ENCODE data around the gene PDK2. TPM values are rescaled to one million over a fixed set of nuclear protein-coding genes. Genes with fewer than 3 reads are reported as not detected.

The PDK2 gene
- total and polyA plus RNA-seq, 3 experiments from 2014 or later = 19.5 to 41.2 (median 22.4) TPM

DNA sequence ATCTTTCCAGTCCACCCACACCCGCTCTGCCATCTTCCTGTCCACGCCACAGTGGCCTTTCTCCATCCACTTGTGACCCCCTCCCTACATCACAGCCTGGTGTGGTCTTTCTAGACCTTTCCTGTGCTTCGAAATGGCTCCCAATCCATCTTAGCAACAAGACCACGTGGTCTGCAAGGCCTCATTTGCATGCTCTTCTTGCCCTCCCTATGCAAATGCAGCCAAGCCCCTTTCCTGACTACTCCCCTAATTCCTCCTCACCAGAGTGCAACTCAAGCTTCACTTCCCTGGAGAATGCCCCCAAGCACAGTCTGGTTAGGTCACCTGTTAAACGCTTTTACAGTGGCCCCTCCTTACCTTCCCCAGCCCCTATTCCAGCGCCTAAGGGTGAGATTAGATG is 49.2 kb downstream of the PDK2 start:
- peak overlapping the region in 6 of 7 donors; percentile 2 to 86 (median 59) for H3K4me3 Mint-ChIP-seq

DNA sequence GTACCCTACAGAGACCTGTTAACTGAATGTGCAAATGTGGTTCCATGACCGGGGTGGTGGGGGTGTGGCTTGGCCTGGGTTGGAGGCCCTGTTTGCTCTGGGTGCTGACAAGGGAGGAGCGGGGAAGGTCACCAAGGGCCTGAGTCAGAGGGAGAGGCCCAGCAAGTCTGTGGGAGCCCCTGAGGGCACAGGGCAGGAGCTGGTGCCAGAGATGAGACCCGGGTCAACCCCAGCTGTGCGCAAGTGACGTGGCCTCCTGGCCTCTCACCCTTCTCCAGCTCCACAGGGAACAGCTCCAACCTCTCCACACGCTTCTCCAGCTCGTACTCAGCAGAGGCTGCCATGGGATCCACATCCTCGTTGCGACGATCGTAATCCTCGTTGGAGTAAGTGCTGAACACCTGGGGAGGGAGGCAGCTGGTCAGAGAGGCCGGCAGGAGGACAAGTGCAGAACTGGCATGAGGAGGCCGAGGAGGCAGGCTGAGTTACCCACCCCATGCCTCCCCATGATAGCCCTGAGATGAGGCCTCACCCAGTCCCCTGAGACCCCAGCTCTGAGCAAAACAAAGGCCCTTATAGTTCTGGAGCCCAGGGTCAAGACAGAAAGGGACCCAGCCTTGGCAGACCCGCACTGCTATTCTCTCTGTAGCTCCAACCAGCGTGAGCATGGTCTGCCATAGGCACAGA is 49.8 kb downstream of the PDK2 start:
- Histone ChIP-seq H3K27me3 (ENCODE audit: insufficient read depth, low read length, poor library complexity, severe bottlenecking) (no peaks in the 10 kb centered on the region), H3K4me1 (ENCODE audit: insufficient read depth, low read length) (peaks cover 81% of the 10 kb centered on the region), H3K4me3 (ENCODE audit: low read length) (no peak overlapping the region), H3K27ac (ENCODE audit: low read depth, low read length) (no peak overlapping the region), H3K36me3 (ENCODE audit: insufficient read depth, low read length) (peaks cover 15% of the 10 kb centered on the region), H3K9me3 (ENCODE audit: low read length) (no peaks in the 10 kb centered on the region)
- peaks cover 0 to 3% of the 10 kb centered on the region in 2 donors for H3K27me3 Mint-ChIP-seq
- ChIA-PET CTCF (interaction anchor here (0.8 to 1.5 kb wide), 6 partner anchors 12 to 27 kb away, joined by 3 to 7 read pairs (median 4); no protein-coding TSS in a partner anchor), POLR2A (interaction anchor here (1.2 kb wide), 1 partner anchor 16 kb away, joined by 6 read pairs; no protein-coding TSS in a partner anchor)
- peaks cover 5 to 69% (median 17%) of the 10 kb centered on the region in 3 donors for H3K36me3 Mint-ChIP-seq
- peak overlapping the region; percentile 37 to 86 (median 61) for H3K4me3 Mint-ChIP-seq
- H3K9me3 Mint-ChIP-seq = no peaks in the 10 kb centered on the region
- peak in 1 of 5 donors; percentile 39 for DNase-seq
- peaks cover 68 to 86% (median 80%) of the 10 kb centered on the region in 3 donors for H3K4me1 Mint-ChIP-seq
- peak overlapping the region; percentile 59 to 95 (median 82) for H3K27ac Mint-ChIP-seq

More for the DNA sequence above, 49.2 kb downstream of the PDK2 start:
- CTCF ChIA-PET = interaction anchor here (1.0 to 1.5 kb wide), 3 partner anchors 12 to 17 kb away, joined by 4 to 7 read pairs (median 4); no protein-coding TSS in a partner anchor
- H3K4me1 ChIP-seq (ENCODE audit: insufficient read depth, low read length) = peaks cover 87% of the 10 kb centered on the region
- peak in 1 of 5 donors; percentile 23 for DNase-seq
- no peak overlapping the region for H3K27ac ChIP-seq (ENCODE audit: low read depth, low read length)
- no peaks in the 10 kb centered on the region for H3K9me3 Mint-ChIP-seq
- POLR2A ChIA-PET = no interaction called here
- H3K27me3 Mint-ChIP-seq = peaks cover 0 to 3% of the 10 kb centered on the region in 2 donors
- peaks cover 19% of the 10 kb centered on the region for H3K36me3 ChIP-seq (ENCODE audit: insufficient read depth, low read length)
- peaks cover 9 to 75% (median 22%) of the 10 kb centered on the region in 3 donors for H3K36me3 Mint-ChIP-seq
- H3K27ac Mint-ChIP-seq = peak overlapping the region; percentile 36 to 90 (median 76)
- H3K9me3 ChIP-seq (ENCODE audit: low read length) = no peaks in the 10 kb centered on the region
- H3K4me1 Mint-ChIP-seq = peaks cover 74 to 92% (median 85%) of the 10 kb centered on the region in 3 donors
- H3K4me3 ChIP-seq (ENCODE audit: low read length) = no peak overlapping the region
- no peaks in the 10 kb centered on the region for H3K27me3 ChIP-seq (ENCODE audit: insufficient read depth, low read length, poor library complexity, severe bottlenecking)

DNA sequence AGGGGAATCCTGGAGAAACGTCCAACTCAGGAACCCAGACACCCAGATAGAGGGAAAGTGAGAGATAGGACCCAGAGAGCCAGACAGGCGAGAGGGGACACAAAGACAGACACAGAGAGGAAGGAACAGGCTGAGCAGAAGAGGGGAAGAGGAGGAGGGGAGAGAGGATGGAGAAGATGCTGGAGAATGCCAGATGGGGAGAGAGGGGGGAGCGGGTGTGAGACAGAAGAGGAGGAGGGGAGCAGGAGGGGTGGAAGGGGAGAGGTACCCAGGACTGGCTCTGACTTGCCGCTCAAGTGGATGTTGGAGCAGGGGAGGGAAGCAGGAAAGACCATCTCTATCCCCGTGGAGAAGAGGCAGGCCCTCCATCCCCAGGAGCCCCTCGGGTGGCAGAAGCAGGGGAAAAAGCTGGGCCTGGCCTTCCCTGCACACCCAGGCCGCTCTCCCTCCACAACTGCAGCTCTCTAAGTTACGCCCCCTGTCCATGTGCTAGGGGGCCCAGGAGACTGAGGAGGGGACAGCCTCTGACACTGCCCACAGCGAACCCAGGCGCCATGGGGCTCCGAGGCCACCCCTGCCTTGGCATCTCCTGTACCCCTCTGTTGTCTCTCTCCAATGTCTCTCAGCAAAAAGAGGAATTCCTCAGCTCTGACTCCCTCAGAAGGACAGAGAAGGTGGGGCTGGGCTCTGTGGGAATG is 50.5 kb downstream of the PDK2 start:
- DNase-seq = no peak
- peaks cover 74% of the 10 kb centered on the region for H3K4me1 ChIP-seq (ENCODE audit: insufficient read depth, low read length)
- no peaks in the 10 kb centered on the region for H3K9me3 ChIP-seq (ENCODE audit: low read length)
- no peak overlapping the region for H3K4me3 ChIP-seq (ENCODE audit: low read length)
- peaks cover 0 to 3% of the 10 kb centered on the region in 2 donors for H3K27me3 Mint-ChIP-seq
- peak overlapping the region; percentile 14 to 100 (median 93) for H3K4me3 Mint-ChIP-seq
- H3K4me1 Mint-ChIP-seq = peaks cover 61 to 79% (median 73%) of the 10 kb centered on the region in 3 donors
- H3K27ac ChIP-seq (ENCODE audit: low read depth, low read length) = no peak overlapping the region
- peak overlapping the region; percentile 57 to 97 (median 88) for H3K27ac Mint-ChIP-seq
- H3K9me3 Mint-ChIP-seq = no peaks in the 10 kb centered on the region
- ChIA-PET POLR2A (interaction anchor here (1.2 kb wide), 1 partner anchor 15 kb away, joined by 6 read pairs; no protein-coding TSS in a partner anchor), CTCF (interaction anchor here (0.8 to 3.3 kb wide), 10 partner anchors 9 to 30 kb away, joined by 3 to 28 read pairs (median 4); no protein-coding TSS in a partner anchor)
- peaks cover 5 to 62% (median 16%) of the 10 kb centered on the region in 3 donors for H3K36me3 Mint-ChIP-seq
- no peaks in the 10 kb centered on the region for H3K27me3 ChIP-seq (ENCODE audit: insufficient read depth, low read length, poor library complexity, severe bottlenecking)
- peaks cover 15% of the 10 kb centered on the region for H3K36me3 ChIP-seq (ENCODE audit: insufficient read depth, low read length)

GRCh38 chr17:50146230-50146926 is 51.2 kb downstream of the PDK2 start:
- Mint-ChIP-seq H3K36me3 (peaks cover 5 to 58% (median 14%) of the 10 kb centered on the region in 3 donors), H3K27ac (peak overlapping the region; percentile 90 to 99 (median 96)), H3K27me3 (peaks cover 0 to 3% of the 10 kb centered on the region in 2 donors), H3K9me3 (no peaks in the 10 kb centered on the region), H3K4me3 (peak overlapping the region; percentile 90 to 100 (median 96)), H3K4me1 (peaks cover 54 to 76% (median 66%) of the 10 kb centered on the region in 3 donors)
- Histone ChIP-seq H3K4me1 (ENCODE audit: insufficient read depth, low read length) (peaks cover 71% of the 10 kb centered on the region), H3K36me3 (ENCODE audit: insufficient read depth, low read length) (peaks cover 15% of the 10 kb centered on the region), H3K27ac (ENCODE audit: low read depth, low read length) (peak overlapping the region; percentile 68), H3K4me3 (ENCODE audit: low read length) (peak overlapping the region; percentile 83), H3K9me3 (ENCODE audit: low read length) (no peaks in the 10 kb centered on the region), H3K27me3 (ENCODE audit: insufficient read depth, low read length, poor library complexity, severe bottlenecking) (no peaks in the 10 kb centered on the region)
- CTCF ChIA-PET = interaction anchor here (1.1 to 3.3 kb wide), 4 partner anchors 10 to 31 kb away, joined by 3 to 28 read pairs (median 6); no protein-coding TSS in a partner anchor
- no peak for DNase-seq
- POLR2A ChIA-PET = interaction anchor here (1.2 kb wide), 1 partner anchor 14 kb away, joined by 6 read pairs; no protein-coding TSS in a partner anchor

DNA sequence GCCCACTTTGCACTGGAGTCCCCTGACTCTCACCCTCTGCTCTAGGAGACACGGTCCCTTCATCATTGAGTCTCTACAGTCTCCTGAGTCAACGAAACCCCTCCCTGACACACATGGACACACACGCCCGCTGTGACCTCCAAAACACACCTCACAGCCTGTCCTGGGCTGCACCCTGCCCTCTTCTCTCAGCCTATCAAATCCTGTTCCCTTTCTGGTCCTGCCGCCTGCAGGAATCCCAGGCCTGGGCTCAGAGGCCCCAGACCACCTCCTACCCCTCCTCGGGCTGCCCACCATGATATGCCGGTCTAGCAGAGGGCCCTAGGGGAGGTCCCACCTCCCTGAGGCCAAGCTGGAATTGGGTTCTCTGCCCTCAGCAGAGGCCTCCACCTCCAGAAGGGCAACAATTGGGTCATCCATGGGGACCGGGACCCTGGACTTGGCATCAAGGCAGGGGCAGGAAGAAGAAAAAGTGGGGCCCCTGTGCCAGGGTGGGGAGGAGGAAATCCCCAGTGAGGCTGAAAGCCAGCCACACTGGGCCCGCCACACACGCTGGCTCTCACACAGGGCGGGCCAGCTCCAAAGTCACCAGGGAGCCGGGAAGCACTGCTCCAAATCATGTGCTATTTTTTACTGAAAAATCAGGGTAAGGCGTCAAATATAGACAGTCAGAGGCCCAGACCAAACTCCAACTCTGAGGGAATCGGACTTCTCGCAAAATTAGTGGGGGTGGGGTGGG is 51.9 kb downstream of the PDK2 start:
- Histone ChIP-seq H3K4me1 (ENCODE audit: insufficient read depth, low read length) (peaks cover 68% of the 10 kb centered on the region), H3K27ac (ENCODE audit: low read depth, low read length) (peak overlapping the region; percentile 68), H3K9me3 (ENCODE audit: low read length) (no peaks in the 10 kb centered on the region), H3K4me3 (ENCODE audit: low read length) (peak overlapping the region; percentile 83), H3K27me3 (ENCODE audit: insufficient read depth, low read length, poor library complexity, severe bottlenecking) (no peaks in the 10 kb centered on the region), H3K36me3 (ENCODE audit: insufficient read depth, low read length) (peaks cover 15% of the 10 kb centered on the region)
- peaks cover 5 to 50% (median 14%) of the 10 kb centered on the region in 3 donors for H3K36me3 Mint-ChIP-seq
- H3K9me3 Mint-ChIP-seq = no peaks in the 10 kb centered on the region
- CTCF ChIA-PET = interaction anchor here (0.7 to 3.3 kb wide), 8 partner anchors 8 to 1549 kb away, joined by 3 to 28 read pairs (median 4); no protein-coding TSS in a partner anchor
- H3K27ac Mint-ChIP-seq = peak overlapping the region; percentile 90 to 99 (median 96)
- peaks cover 49 to 76% (median 65%) of the 10 kb centered on the region in 3 donors for H3K4me1 Mint-ChIP-seq
- H3K27me3 Mint-ChIP-seq = peaks cover 0 to 3% of the 10 kb centered on the region in 2 donors
- peak overlapping the region; percentile 90 to 100 (median 96) for H3K4me3 Mint-ChIP-seq
- no peak for DNase-seq
- POLR2A ChIA-PET = interaction anchor here (1.7 kb wide), 1 partner anchor 14 kb away, joined by 8 read pairs; no protein-coding TSS in a partner anchor

- Histone ChIP-seq H3K9me3 (ENCODE audit: low read length) (no peaks in the 10 kb centered on the region), H3K27me3 (ENCODE audit: insufficient read depth, low read length, poor library complexity, severe bottlenecking) (no peaks in the 10 kb centered on the region), H3K27ac (ENCODE audit: low read depth, low read length) (peak overlapping the region; percentile 68), H3K4me3 (ENCODE audit: low read length) (peak overlapping the region; percentile 83), H3K36me3 (ENCODE audit: insufficient read depth, low read length) (peaks cover 15% of the 10 kb centered on the region), H3K4me1 (ENCODE audit: insufficient read depth, low read length) (peaks cover 68% of the 10 kb centered on the region)
- Mint-ChIP-seq H3K27ac (peak overlapping the region; percentile 47 to 97 (median 94)), H3K36me3 (peaks cover 1 to 43% (median 11%) of the 10 kb centered on the region in 3 donors), H3K4me1 (peaks cover 47 to 76% (median 62%) of the 10 kb centered on the region in 3 donors), H3K4me3 (peak overlapping the region; percentile 90 to 100 (median 96)), H3K27me3 (peaks cover 0 to 3% of the 10 kb centered on the region in 2 donors), H3K9me3 (no peaks in the 10 kb centered on the region)
- CTCF ChIA-PET = interaction anchor here (1.0 to 3.3 kb wide), 6 partner anchors 9 to 53 kb away, joined by 3 to 28 read pairs (median 6); no protein-coding TSS in a partner anchor
- no peak for DNase-seq
- POLR2A ChIA-PET = interaction anchor here (1.1 to 1.7 kb wide), 2 partner anchors 9 to 13 kb away, joined by 3 to 8 read pairs; no protein-coding TSS in a partner anchor
Measured at GRCh38 chr17:50147841-50148225, 52.7 kb downstream of the PDK2 start.
